PC-9 (cell line): Measurements from ENCODE around the gene FNDC3B.

Experiments used
- EZH2 ChIP-seq: fragments of 200-600 bp; sonication (generic); IDR thresholded peaks from 2 replicates; pipeline ENCODE4 v1.8.0; 2017; ENCODE audit warnings: antibody characterized with exemption, low read depth
- TF ChIP-seq, protein P1 (sequence below): fragments of 200-600 bp; sonication (generic); conservative IDR thresholded peaks from 2 replicates; pipeline ENCODE4 v1.6.1; 2017; ENCODE audit warnings: mixed run types, antibody characterized with exemption, mild to moderate bottlenecking, moderate library complexity

DNA sequence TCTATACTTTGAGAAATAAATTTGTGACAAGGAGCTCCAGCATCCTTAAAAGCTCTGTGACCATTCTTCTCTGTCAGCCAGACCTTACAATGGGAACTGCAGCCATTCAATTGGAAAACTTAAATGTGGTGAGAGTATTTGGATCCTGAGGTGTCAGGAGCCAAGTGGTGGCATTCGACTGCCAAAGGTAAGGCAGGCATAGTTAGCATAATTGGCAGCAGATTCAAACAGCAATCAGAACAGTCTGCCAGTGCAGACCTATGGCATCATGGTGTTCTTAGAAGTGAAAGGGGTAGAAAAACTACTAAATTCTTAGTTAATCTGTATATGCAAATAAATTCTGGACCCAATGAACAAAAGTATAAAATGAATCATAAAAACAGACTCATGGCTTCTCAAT lies 18.2 kb upstream of the FNDC3B start:
- no peak for TF ChIP-seq EZH2
- TF ChIP-seq, protein P1, sequence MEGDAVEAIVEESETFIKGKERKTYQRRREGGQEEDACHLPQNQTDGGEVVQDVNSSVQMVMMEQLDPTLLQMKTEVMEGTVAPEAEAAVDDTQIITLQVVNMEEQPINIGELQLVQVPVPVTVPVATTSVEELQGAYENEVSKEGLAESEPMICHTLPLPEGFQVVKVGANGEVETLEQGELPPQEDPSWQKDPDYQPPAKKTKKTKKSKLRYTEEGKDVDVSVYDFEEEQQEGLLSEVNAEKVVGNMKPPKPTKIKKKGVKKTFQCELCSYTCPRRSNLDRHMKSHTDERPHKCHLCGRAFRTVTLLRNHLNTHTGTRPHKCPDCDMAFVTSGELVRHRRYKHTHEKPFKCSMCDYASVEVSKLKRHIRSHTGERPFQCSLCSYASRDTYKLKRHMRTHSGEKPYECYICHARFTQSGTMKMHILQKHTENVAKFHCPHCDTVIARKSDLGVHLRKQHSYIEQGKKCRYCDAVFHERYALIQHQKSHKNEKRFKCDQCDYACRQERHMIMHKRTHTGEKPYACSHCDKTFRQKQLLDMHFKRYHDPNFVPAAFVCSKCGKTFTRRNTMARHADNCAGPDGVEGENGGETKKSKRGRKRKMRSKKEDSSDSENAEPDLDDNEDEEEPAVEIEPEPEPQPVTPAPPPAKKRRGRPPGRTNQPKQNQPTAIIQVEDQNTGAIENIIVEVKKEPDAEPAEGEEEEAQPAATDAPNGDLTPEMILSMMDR = no peak
